BJ (cell line): ENCODE measurements around the gene SYNE3. TPM values are rescaled to one million over a fixed set of nuclear protein-coding genes. Genes with fewer than 3 reads are reported as not detected.

Experiments used
- CTCF ChIA-PET: fragments of 350-600 bp; formaldehyde crosslinking; extraction: SDS; loops from one replicate; lab custom pipeline; 2021; ENCODE audit warnings: antibody characterized with exemption, inconsistent platforms; lab: Yijun Ruan, JAX
- POLR2A ChIA-PET: fragments of 300-600 bp; sonication (Branson Sonifier 250); formaldehyde crosslinking; extraction: SDS; loops from one replicate; lab custom pipeline; 2021; ENCODE audit warnings: antibody characterized with exemption; lab: Charles Lee
- DNase-seq: peaks from one replicate; pipeline ENCODE4 v3.0.0-alpha.2; 2011; ENCODE audit warnings: low read depth
- H3K27me3 ChIP-seq: 2 replicates; pipeline ENCODE4 v1.6.0; 2011; ENCODE audit warnings: low read length; ENCODE audit not compliant: control insufficient read depth, insufficient read depth
- H3K36me3 ChIP-seq: 2 replicates; pipeline ENCODE4 v1.5.1; 2011; ENCODE audit warnings: low read length; ENCODE audit not compliant: control insufficient read depth, insufficient read depth
- H3K4me3 ChIP-seq: 2 replicates; pipeline ENCODE4 v1.5.1; 2011; ENCODE audit warnings: low read depth, mild to moderate bottlenecking, control low read depth, low read length
- CTCF ChIP-seq: IDR thresholded peaks from 2 replicates; pipeline ENCODE4 v1.5.1; 2011; ENCODE audit warnings: low read depth, mild to moderate bottlenecking, control low read depth, inconsistent platforms, low read length, moderate library complexity; ENCODE audit not compliant: insufficient read depth
- polyA plus RNA-seq: library from polyadenylated mRNA; depleted of rRNA; stranded (reverse); fragments of >200 nt; gene quantifications from 2 replicates; pipeline ENCODE4 v1.2.3, GENCODE V29; 2011; rRNA removed
- small RNA-seq: library from RNA; depleted of rRNA; stranded (forward); fragments of <200 nt; gene quantifications from one replicate; pipeline ENCODE3, GENCODE V24; 2012; ENCODE audit warnings: low replicate concordance, low read depth; ENCODE audit not compliant: insufficient read length

Gene SYNE3
- polyA plus RNA-seq, 1 experiment, result 3.5 TPM

DNA sequence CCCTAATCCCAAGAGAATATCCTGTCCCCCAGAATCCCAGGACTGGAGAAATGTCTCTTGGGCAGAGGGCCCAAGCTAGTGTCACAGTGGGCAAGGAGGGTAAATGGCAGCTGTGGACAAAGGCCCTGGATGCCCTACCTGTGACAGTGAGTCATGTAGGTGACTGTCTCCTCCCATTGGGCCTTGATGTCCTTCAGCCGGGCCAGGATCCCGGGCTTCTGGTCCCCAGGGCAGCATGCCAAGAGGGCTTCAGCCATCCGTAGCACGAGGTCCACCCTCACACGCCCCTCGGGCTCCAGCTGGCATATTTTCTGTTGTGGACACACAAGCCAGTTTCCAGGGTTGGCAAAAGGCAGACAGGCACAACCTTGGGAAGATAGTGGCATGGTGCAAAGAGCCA, 48.8 kb downstream of the SYNE3 start:
- ChIA-PET CTCF (interaction anchor here (0.6 to 1.8 kb wide), 4 partner anchors 9 to 43 kb away, joined by 3 to 6 read pairs (median 4); no protein-coding TSS in a partner anchor), POLR2A (no interaction called here)
- no peaks in the 10 kb centered on the region for H3K27me3 ChIP-seq
- no peak overlapping the region for H3K4me3 ChIP-seq
- H3K36me3 ChIP-seq, result peaks cover 8% of the 10 kb centered on the region
- DNase-seq, result no peak
- TF ChIP-seq CTCF, result no peak

DNA sequence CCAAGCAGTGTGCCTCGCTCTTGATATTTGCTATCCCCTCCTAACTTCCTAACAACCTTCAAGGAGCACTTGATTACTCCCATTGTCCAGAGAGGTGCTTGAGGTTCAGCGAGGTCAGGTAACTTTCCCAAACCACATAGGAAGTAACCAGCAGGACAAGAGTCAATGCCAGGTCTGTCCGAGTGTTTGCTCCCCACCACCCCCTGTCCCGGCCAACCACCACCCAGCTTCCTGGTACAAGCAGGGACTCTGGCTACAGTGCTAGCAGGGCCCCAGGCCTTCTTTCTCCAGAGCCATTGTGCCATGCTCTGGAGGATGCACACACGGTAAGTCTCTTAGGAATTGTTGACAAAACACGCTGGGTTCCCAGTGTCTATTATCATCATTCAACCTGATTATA, 49.2 kb downstream of the SYNE3 start:
- ChIA-PET POLR2A (no interaction called here), CTCF (interaction anchor here (0.7 to 1.8 kb wide), 3 partner anchors 9 to 40 kb away, joined by 3 to 6 read pairs (median 3); no protein-coding TSS in a partner anchor)
- TF ChIP-seq CTCF, result no peak
- Histone ChIP-seq H3K36me3 (peaks cover 8% of the 10 kb centered on the region), H3K27me3 (no peaks in the 10 kb centered on the region), H3K4me3 (no peak overlapping the region)
- DNase-seq, result no peak

Small RNA genes lying within 50 kb of the gene (small RNA-seq; reads per million reads assigned to genes)
- 3.6 reads per million, percentile 48 among the genes with 10 or more reads in this experiment for gene SCARNA13

Other genes with a start within 250 kb of the SYNE3 start
- gene CLMN, start 196.7 kb downstream of the SYNE3 start, polyA plus RNA-seq, result 0.13 and 0.27 TPM in 2 replicates
- gene GLRX5, start 18.4 kb upstream of the SYNE3 start, polyA plus RNA-seq, result 15.3 and 23.6 TPM in 2 replicates
- not detected in 2 replicates for gene TCL1B, start 169.8 kb upstream of the SYNE3 start, polyA plus RNA-seq
- gene TCL1A, start 197.5 kb upstream of the SYNE3 start, polyA plus RNA-seq, result not detected in 2 replicates